GM23338 (cell line): ENCODE data around the gene ANKRD6. TPM values are rescaled to one million over a fixed set of nuclear protein-coding genes. Genes with fewer than 3 reads are reported as not detected.

ENCODE experiments used
- ATAC-seq: fragments of 200-7000 bp; cut with Tn5 transposase; 3 replicates; pipeline ENCODE4 v1.9.1; 2020
- DNase-seq: peaks from one replicate; pipeline ENCODE4 v3.0.0-alpha.2; 2015; ENCODE audit warnings: low spot score
- H2AFZ ChIP-seq: fragments of 200-600 bp; sonication (generic); 2 replicates; pipeline ENCODE4 v1.8.0; 2016; ENCODE audit warnings: antibody characterized with exemption, mild to moderate bottlenecking, moderate library complexity
- H3F3A ChIP-seq: fragments of 200-600 bp; sonication (generic); replicated peaks from 2 replicates; pipeline ENCODE4 v1.8.0; 2017; ENCODE audit warnings: antibody characterized with exemption, mixed run types, low read depth
- H3K27ac ChIP-seq: fragments of 200-600 bp; sonication (generic); 2 replicates; pipeline ENCODE4 v1.6.1; 2016; ENCODE audit warnings: low read depth
- H3K27me3 ChIP-seq: fragments of 200-600 bp; sonication (generic); 2 replicates; pipeline ENCODE4 v1.8.0; 2016; ENCODE audit warnings: mild to moderate bottlenecking, mixed run types, moderate library complexity; ENCODE audit not compliant: insufficient read depth
- H3K36me3 ChIP-seq: fragments of 200-600 bp; sonication (generic); 2 replicates; pipeline ENCODE4 v1.8.0; 2016; ENCODE audit warnings: mild to moderate bottlenecking; ENCODE audit not compliant: insufficient read depth
- H3K4me1 ChIP-seq: fragments of 200-600 bp; sonication (generic); 2 replicates; pipeline ENCODE4 v1.8.0; 2016; ENCODE audit warnings: mild to moderate bottlenecking, moderate library complexity; ENCODE audit not compliant: insufficient read depth
- H3K4me2 ChIP-seq: fragments of 200-600 bp; sonication (generic); 2 replicates; pipeline ENCODE4 v1.7.1; 2017; ENCODE audit warnings: mixed run types
- H3K4me3 ChIP-seq: fragments of 200-600 bp; sonication (generic); 2 replicates; pipeline ENCODE4 v1.6.1; 2016; ENCODE audit warnings: mixed run types
- H3K79me2 ChIP-seq: fragments of 200-600 bp; sonication (generic); replicated peaks from 2 replicates; pipeline ENCODE4 v1.8.0; 2017; ENCODE audit warnings: mild to moderate bottlenecking; ENCODE audit not compliant: insufficient read depth
- H3K9me2 ChIP-seq: fragments of 200-600 bp; sonication (generic); 2 replicates; pipeline ENCODE4 v1.8.0; 2017; ENCODE audit not compliant: insufficient read depth
- H4K20me1 ChIP-seq: fragments of 200-600 bp; sonication (generic); replicated peaks from 2 replicates; pipeline ENCODE4 v1.8.0; 2017; ENCODE audit warnings: mild to moderate bottlenecking; ENCODE audit not compliant: insufficient read depth
- H3K27ac Mint-ChIP-seq: 2 replicates; pipeline ENCODE4 v1.8.0; 2020; ENCODE audit warnings: inconsistent platforms, mild to moderate bottlenecking, moderate library complexity, mixed read lengths
- H3K27me3 Mint-ChIP-seq: 3 replicates; pipeline ENCODE4 v1.8.0; 2022; ENCODE audit warnings: low read depth, mild to moderate bottlenecking, moderate library complexity, mixed read lengths, inconsistent platforms; ENCODE audit not compliant: insufficient read depth, poor library complexity
- H3K36me3 Mint-ChIP-seq: 3 replicates; pipeline ENCODE4 v1.8.0; 2021; ENCODE audit warnings: low read depth, mild to moderate bottlenecking, inconsistent platforms, moderate library complexity, mixed read lengths
- H3K4me1 Mint-ChIP-seq: 3 replicates; pipeline ENCODE4 v1.8.0; 2020; ENCODE audit warnings: mild to moderate bottlenecking, inconsistent platforms, mixed read lengths
- H3K4me3 Mint-ChIP-seq: 3 replicates; pipeline ENCODE4 v1.8.0; 2021; ENCODE audit warnings: moderate library complexity, mild to moderate bottlenecking, inconsistent platforms, mixed read lengths
- H3K9me3 Mint-ChIP-seq: 3 replicates; pipeline ENCODE4 v1.8.0; 2020; ENCODE audit warnings: moderate library complexity, mild to moderate bottlenecking, inconsistent platforms, mixed read lengths
- CREB1 ChIP-seq: fragments of 250-450 bp; sonication (Bioruptor Pico); IDR thresholded peaks from 2 replicates; pipeline ENCODE4 v1.5.0; 2020; ENCODE audit warnings: low read depth, mild to moderate bottlenecking, moderate library complexity
- CTCF ChIP-seq, 2 experiments: fragments of 200-600 bp in 1 of 2; sonication (generic) in 1 of 2; conservative IDR thresholded peaks; 2 replicates each; pipeline versions ENCODE4 v1.5.1 to v1.6.1; 2016 to 2017; ENCODE audit warnings: antibody characterized with exemption in 2 of 2, low read depth in 2 of 2, mild to moderate bottlenecking in 2 of 2, moderate library complexity in 1 of 2
- EZH2 ChIP-seq: fragments of 200-600 bp; sonication (generic); IDR thresholded peaks from one replicate; pipeline ENCODE4 v1.8.0; 2017; ENCODE audit warnings: antibody characterized with exemption, mild to moderate bottlenecking, low read depth; ENCODE audit not compliant: unreplicated experiment
- JUNB ChIP-seq: IDR thresholded peaks from one replicate; pipeline ENCODE4 v1.6.1; 2016; ENCODE audit warnings: antibody characterized with exemption; ENCODE audit not compliant: unreplicated experiment
- NANOG ChIP-seq: IDR thresholded peaks from 2 replicates; pipeline ENCODE4 v1.6.1; 2016; ENCODE audit warnings: antibody characterized with exemption, borderline replicate concordance
- POLR2AphosphoS5 ChIP-seq: IDR thresholded peaks from 2 replicates; pipeline ENCODE4 v1.6.1; 2016; ENCODE audit warnings: antibody characterized with exemption, low read depth
- ZNF114 ChIP-seq: fragments of 250-450 bp; sonication (Bioruptor Pico); IDR thresholded peaks from 2 replicates; pipeline ENCODE4 v1.5.0; 2020; ENCODE audit warnings: mild to moderate bottlenecking, moderate library complexity
- polyA plus RNA-seq: library from polyadenylated mRNA; unstranded; fragments of >200 nt; fragmentation: Nextera tagmentation; extraction: Ambion mirVana; gene quantifications from 2 replicates; pipeline ENCODE4 v1.2.1, GENCODE V29; 2016
- total RNA-seq: library from RNA; depleted of rRNA; stranded (reverse); fragments of >200 nt; shearing (Covaris generic); gene quantifications from 2 replicates; pipeline ENCODE4 v1.2.3, GENCODE V29; 2014
- TF ChIP-seq, protein P1 (sequence below): IDR thresholded peaks from one replicate; pipeline ENCODE4 v1.6.1; 2018; ENCODE audit warnings: antibody characterized with exemption; ENCODE audit not compliant: unreplicated experiment

Gene ANKRD6
- total and polyA plus RNA-seq, 2 experiments from 2014 or later: 3.2 to 9.2 TPM

GRCh38 chr6:89580997-89581666 lies 148.2 kb downstream of the ANKRD6 start:
- H3K4me1 Mint-ChIP-seq: peaks cover 16% of the 10 kb centered on the region
- H3K27ac ChIP-seq: no peak overlapping the region
- no peaks in the 10 kb centered on the region for H4K20me1 ChIP-seq
- H2AFZ ChIP-seq: no peak overlapping the region
- TF ChIP-seq, protein P1, sequence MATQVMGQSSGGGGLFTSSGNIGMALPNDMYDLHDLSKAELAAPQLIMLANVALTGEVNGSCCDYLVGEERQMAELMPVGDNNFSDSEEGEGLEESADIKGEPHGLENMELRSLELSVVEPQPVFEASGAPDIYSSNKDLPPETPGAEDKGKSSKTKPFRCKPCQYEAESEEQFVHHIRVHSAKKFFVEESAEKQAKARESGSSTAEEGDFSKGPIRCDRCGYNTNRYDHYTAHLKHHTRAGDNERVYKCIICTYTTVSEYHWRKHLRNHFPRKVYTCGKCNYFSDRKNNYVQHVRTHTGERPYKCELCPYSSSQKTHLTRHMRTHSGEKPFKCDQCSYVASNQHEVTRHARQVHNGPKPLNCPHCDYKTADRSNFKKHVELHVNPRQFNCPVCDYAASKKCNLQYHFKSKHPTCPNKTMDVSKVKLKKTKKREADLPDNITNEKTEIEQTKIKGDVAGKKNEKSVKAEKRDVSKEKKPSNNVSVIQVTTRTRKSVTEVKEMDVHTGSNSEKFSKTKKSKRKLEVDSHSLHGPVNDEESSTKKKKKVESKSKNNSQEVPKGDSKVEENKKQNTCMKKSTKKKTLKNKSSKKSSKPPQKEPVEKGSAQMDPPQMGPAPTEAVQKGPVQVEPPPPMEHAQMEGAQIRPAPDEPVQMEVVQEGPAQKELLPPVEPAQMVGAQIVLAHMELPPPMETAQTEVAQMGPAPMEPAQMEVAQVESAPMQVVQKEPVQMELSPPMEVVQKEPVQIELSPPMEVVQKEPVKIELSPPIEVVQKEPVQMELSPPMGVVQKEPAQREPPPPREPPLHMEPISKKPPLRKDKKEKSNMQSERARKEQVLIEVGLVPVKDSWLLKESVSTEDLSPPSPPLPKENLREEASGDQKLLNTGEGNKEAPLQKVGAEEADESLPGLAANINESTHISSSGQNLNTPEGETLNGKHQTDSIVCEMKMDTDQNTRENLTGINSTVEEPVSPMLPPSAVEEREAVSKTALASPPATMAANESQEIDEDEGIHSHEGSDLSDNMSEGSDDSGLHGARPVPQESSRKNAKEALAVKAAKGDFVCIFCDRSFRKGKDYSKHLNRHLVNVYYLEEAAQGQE: no peak
- TF ChIP-seq CREB1 (CRISPR knock-in tag) (no peak), ZNF114 (CRISPR knock-in tag) (no peak), POLR2AphosphoS5 (no peak), CTCF (conservative IDR thresholded peaks at IDR 0.05; ENCODE audit: low read depth in 2 of 2) (peak in 1 of 2 experiments; percentile 25; a peak in 1 of 4 replicates), EZH2 (no peak)
- H3K4me3 ChIP-seq: no peak overlapping the region
- no peaks in the 10 kb centered on the region for H3K36me3 Mint-ChIP-seq
- no peaks in the 10 kb centered on the region for H3K4me1 ChIP-seq
- H3K79me2 ChIP-seq: no peaks in the 10 kb centered on the region
- DNase-seq (no peak), ATAC-seq (peak; percentile 76)
- H3K9me2 ChIP-seq: no peaks in the 10 kb centered on the region
- H3F3A ChIP-seq: no peaks in the 10 kb centered on the region
- H3K9me3 Mint-ChIP-seq: no peaks in the 10 kb centered on the region; the same call in 2 of the 3 replicates
- no peaks in the 10 kb centered on the region for H3K27me3 ChIP-seq
- no peak overlapping the region for H3K27ac Mint-ChIP-seq
- no peak overlapping the region for H3K4me3 Mint-ChIP-seq
- H3K4me2 ChIP-seq: no peak overlapping the region
- H3K27me3 Mint-ChIP-seq: peaks cover 5% of the 10 kb centered on the region
- no peaks in the 10 kb centered on the region for H3K36me3 ChIP-seq

DNA sequence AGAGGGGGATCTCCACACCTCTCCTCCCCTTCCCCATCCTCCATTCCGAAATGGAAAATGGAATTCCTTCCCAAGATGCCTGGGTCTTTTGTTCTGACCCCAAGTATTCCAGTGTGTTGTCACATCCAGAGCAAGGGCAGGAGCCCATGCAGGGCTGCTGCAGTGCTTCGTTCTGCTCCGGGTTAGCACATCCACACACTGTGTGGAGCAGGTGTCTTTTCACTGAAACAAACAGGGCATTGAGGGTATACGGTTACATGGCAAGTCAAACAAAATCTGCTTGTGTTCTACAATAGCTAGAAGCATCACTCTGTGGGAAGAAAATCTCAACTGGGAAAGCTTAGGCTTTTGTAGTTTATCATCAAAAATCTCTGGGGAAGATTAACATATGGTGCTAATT lies 148.7 kb downstream of the ANKRD6 start:
- DNase-seq (no peak), ATAC-seq (peak; percentile 61)
- no peaks in the 10 kb centered on the region for H3K79me2 ChIP-seq
- no peaks in the 10 kb centered on the region for H4K20me1 ChIP-seq
- Mint-ChIP-seq H3K4me3 (no peak overlapping the region), H3K27me3 (peaks cover 5% of the 10 kb centered on the region), H3K4me1 (peaks cover 16% of the 10 kb centered on the region), H3K9me3 (no peaks in the 10 kb centered on the region; the same call in 2 of the 3 replicates), H3K36me3 (no peaks in the 10 kb centered on the region), H3K27ac (no peak overlapping the region)
- no peaks in the 10 kb centered on the region for H3K36me3 ChIP-seq
- no peaks in the 10 kb centered on the region for H3K9me2 ChIP-seq
- no peaks in the 10 kb centered on the region for H3K27me3 ChIP-seq
- H3F3A ChIP-seq: no peaks in the 10 kb centered on the region
- H3K4me1 ChIP-seq: no peaks in the 10 kb centered on the region
- H3K4me2 ChIP-seq: no peak overlapping the region
- no peak overlapping the region for H3K4me3 ChIP-seq
- no peak overlapping the region for H3K27ac ChIP-seq
- H2AFZ ChIP-seq: no peak overlapping the region
- TF ChIP-seq JUNB (no peak), NANOG (no peak), ZNF114 (CRISPR knock-in tag) (no peak), CTCF (conservative IDR thresholded peaks at IDR 0.05; ENCODE audit: low read depth in 2 of 2) (no peak), EZH2 (no peak), CREB1 (CRISPR knock-in tag) (no peak), POLR2AphosphoS5 (no peak)
